Breast epithelium (tissue), 4 donors: Measurements from ENCODE around the gene LIM2. TPM values are rescaled to one million over a fixed set of nuclear protein-coding genes. Genes with fewer than 3 reads are reported as not detected.
A peak's percentile ranks its signal among the peaks of the same experiment; 100 is the strongest.
"Not testable (repeated sequence)": the region's sequence is repeated elsewhere in the genome, so short reads cannot be mapped to it uniquely, and the experiment has no call there.

Experiments used
- DNase-seq, 2 donors: peaks; one replicate each; pipeline ENCODE4 v3.0.0-alpha.2; 2019; ENCODE audit warnings: low spot score in 2 of 2
- H3K27ac ChIP-seq, 2 donors: fragments of 200-600 bp; sonication (generic) in 1 of 2; one replicate each; pipeline ENCODE4 v1.5.1; 2016 to 2019; ENCODE audit warnings: mild to moderate bottlenecking in 1 of 2
- H3K27me3 ChIP-seq, 2 donors: fragments of 200-600 bp; sonication (generic) in 1 of 2; one replicate each; pipeline versions ENCODE4 v1.5.1 to v1.6.0; 2017 to 2019; ENCODE audit warnings: control low read depth in 1 of 2, mild to moderate bottlenecking in 1 of 2
- H3K36me3 ChIP-seq: fragments of 200-600 bp; one replicate; pipeline ENCODE4 v1.5.1; 2019
- H3K4me1 ChIP-seq, 2 donors: fragments of 200-600 bp; sonication (generic); one replicate each; pipeline ENCODE4 v1.5.1; 2016 to 2019; ENCODE audit warnings: control low read depth in 1 of 2
- H3K4me3 ChIP-seq, 3 donors: fragments of 200-600 bp; sonication (generic); 1 replicate in 2 of 3; 2 replicates in 1 of 3; pipeline ENCODE4 v1.5.1; 2016 to 2019; ENCODE audit warnings: mild to moderate bottlenecking in 3 of 3, moderate library complexity in 2 of 3
- H3K9me3 ChIP-seq, 2 donors: fragments of 200-600 bp; sonication (generic) in 1 of 2; one replicate each; pipeline ENCODE4 v1.5.1; 2016 to 2019; ENCODE audit warnings: control low read depth in 1 of 2
- POLR2A ChIP-seq: fragments of 450-650 bp; IDR thresholded peaks from one replicate; pipeline ENCODE4 v1.6.1; 2016; ENCODE audit warnings: antibody characterized with exemption, mild to moderate bottlenecking, moderate library complexity
- POLR2AphosphoS5 ChIP-seq, 3 donors: sonication (generic); formaldehyde crosslinking; IDR thresholded peaks; one replicate each; pipeline ENCODE4 v1.6.1; 2017; ENCODE audit warnings: antibody characterized with exemption in 3 of 3
- intact Hi-C: fragments of 100-400 bp; cut with DNase I; formaldehyde crosslinking; loops from one replicate; pipeline ENCODE4 v1.15.1; 2023; ENCODE audit warnings: low total_unique reads
- total RNA-seq, 3 donors: library from RNA; depleted of rRNA; stranded (reverse); fragments of >200 nt; gene quantifications; one replicate each; pipeline ENCODE4 v1.1.0, GENCODE V29; 2016
- TF ChIP-seq, protein P1 (sequence below), 3 donors: fragments of 450-650 bp; IDR thresholded peaks; one replicate each; pipeline ENCODE4 v1.5.1; 2016 to 2017; ENCODE audit warnings: antibody characterized with exemption in 3 of 3, mild to moderate bottlenecking in 3 of 3, moderate library complexity in 3 of 3

LIM2 gene
- total RNA-seq, 3 donors from 2014 or later, result not detected

DNA sequence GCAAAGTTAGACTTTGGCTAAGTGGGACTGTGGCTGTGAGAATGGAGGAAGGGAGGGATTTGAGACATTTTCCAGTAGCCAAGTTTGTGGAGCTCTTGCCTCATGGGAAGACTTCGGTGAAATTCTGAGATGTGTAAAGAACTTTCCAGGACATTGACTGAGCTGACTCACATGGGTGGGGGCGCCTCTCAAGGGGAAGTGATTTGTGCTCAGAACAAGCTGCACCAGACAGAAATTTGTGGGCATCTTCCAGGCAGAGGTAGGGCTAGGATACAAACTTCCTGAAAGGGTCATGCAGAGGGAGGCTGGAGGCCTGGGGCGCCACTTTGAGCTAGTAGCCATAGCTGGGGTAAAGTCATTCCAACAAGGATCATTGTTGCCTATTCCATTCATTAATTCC, 39.4 kb upstream of the LIM2 start:
- Histone ChIP-seq H3K4me3 (no peak overlapping the region), H3K36me3 (no peaks in the 10 kb centered on the region), H3K9me3 (no peaks in the 10 kb centered on the region), H3K27me3 (peaks cover 0 to 18% of the 10 kb centered on the region in 2 donors), H3K4me1 (no peaks in the 10 kb centered on the region), H3K27ac (no peak overlapping the region)
- intact Hi-C loops, result no loop called here
- no peak for DNase-seq
- TF ChIP-seq POLR2AphosphoS5 (IDR thresholded peaks at IDR 0.05) (no peak), POLR2A (no peak)

DNA sequence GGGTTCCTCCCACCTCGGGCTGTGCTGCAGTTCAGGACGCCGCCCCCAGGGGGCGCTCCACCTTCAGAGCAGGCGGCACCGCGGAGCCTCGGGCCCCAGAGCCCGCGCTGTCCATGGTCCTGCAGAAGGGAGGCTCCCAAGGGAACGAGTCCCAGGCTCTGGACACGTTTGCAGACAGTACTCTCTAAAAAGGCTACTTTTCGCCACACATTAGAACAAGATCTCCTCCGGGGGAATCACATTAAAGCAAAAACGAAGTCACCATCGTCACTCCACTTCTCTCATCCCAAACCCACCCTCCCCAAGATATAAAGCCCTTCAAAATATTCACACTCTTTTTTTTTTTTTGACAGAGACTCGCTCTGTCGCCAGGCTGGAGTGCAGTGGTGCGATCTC, 34.3 kb upstream of the LIM2 start:
- DNase-seq, result peak; percentile 26 to 86
- no peak overlapping the region for H3K27ac ChIP-seq
- no peaks in the 10 kb centered on the region for H3K36me3 ChIP-seq
- H3K27me3 ChIP-seq, result peaks cover 0 to 34% of the 10 kb centered on the region in 2 donors
- H3K4me3 ChIP-seq, result no peak overlapping the region
- intact Hi-C loops, result no loop called here
- H3K9me3 ChIP-seq, result no peaks in the 10 kb centered on the region
- H3K4me1 ChIP-seq, result no peaks in the 10 kb centered on the region
- TF ChIP-seq, protein P1, sequence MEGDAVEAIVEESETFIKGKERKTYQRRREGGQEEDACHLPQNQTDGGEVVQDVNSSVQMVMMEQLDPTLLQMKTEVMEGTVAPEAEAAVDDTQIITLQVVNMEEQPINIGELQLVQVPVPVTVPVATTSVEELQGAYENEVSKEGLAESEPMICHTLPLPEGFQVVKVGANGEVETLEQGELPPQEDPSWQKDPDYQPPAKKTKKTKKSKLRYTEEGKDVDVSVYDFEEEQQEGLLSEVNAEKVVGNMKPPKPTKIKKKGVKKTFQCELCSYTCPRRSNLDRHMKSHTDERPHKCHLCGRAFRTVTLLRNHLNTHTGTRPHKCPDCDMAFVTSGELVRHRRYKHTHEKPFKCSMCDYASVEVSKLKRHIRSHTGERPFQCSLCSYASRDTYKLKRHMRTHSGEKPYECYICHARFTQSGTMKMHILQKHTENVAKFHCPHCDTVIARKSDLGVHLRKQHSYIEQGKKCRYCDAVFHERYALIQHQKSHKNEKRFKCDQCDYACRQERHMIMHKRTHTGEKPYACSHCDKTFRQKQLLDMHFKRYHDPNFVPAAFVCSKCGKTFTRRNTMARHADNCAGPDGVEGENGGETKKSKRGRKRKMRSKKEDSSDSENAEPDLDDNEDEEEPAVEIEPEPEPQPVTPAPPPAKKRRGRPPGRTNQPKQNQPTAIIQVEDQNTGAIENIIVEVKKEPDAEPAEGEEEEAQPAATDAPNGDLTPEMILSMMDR (IDR thresholded peaks at IDR 0.05), result peak in 2 of 3 donors; percentile 75 to 94
- no peak for TF ChIP-seq POLR2AphosphoS5 (IDR thresholded peaks at IDR 0.05)

DNA sequence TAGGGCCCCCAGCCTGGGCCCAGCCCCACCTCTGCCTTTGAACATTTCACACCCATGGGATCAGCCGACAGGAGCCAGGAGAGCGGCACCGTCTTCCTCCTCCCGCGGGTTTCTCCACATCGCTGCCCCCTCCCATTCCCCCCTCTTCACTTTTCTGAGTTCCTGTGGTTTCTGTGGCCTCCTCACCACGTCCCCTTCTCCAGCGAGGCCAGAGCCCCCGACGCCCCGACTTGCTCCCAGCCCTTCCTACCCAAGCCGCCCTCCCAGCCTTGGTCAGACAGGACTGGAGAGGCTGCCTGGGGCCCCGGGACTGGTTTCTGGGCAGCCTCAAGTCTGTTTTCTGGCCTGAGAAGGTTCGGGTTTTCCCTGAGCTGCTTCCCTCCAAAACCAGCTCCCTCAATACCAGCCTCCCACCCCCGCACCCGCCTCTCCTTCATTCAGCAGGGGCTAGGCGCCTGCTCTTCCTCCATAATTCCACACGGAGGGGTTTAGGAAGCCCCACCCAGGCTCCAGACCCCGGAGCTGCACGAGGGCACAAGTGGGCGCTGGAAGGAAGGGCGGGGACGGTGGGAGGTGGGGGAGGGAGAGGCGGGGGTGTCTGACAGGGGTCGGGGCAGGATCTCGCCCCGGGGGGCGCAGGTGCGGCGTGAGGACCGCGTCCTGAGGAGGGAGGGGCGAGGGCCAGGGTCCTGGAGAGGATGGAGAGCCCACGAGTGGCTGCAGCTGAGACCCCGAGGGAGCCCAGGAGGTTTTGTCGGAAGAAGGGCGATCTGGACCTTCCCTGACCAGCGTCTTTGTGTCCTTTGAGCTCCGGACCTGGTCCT, 33.7 kb upstream of the LIM2 start:
- no peak overlapping the region for H3K4me3 ChIP-seq
- no peaks in the 10 kb centered on the region for H3K36me3 ChIP-seq
- H3K27ac ChIP-seq, result no peak overlapping the region
- no peak for DNase-seq
- intact Hi-C loops, result no loop called here
- no peaks in the 10 kb centered on the region for H3K9me3 ChIP-seq
- TF ChIP-seq POLR2A, result no peak
- TF ChIP-seq, protein P1 (IDR thresholded peaks at IDR 0.05), result no peak
- TF ChIP-seq POLR2AphosphoS5 (IDR thresholded peaks at IDR 0.05), result no peak
- peaks cover 0 to 35% of the 10 kb centered on the region in 2 donors for H3K27me3 ChIP-seq
- no peaks in the 10 kb centered on the region for H3K4me1 ChIP-seq

DNA sequence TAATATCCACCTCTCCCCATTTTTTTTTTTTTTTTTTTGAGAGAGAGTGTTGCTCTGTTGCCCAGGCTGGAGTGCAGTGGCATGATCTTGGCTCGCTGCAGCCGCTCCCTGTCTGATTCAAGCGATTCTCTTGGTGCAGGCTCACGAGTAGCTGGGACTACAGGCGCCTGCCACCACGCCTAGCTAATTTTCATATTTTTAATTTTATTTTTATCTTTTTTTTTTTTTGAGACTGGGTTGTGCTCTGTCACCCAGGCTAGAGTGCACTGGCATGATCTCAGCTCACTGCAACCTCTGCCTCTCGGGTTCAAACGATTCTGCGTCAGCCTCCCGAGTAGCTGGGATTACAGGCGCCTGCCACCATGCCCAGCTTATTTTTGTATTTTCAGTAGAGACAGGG, 32.7 kb upstream of the LIM2 start:
- H3K4me3 ChIP-seq, H3K27ac ChIP-seq, intact Hi-C loops, H3K36me3 ChIP-seq, H3K9me3 ChIP-seq, H3K4me1 ChIP-seq, DNase-seq: not testable (repeated sequence)
- H3K27me3 ChIP-seq, result peaks cover 0 to 36% of the 10 kb centered on the region in 2 donors

DNA sequence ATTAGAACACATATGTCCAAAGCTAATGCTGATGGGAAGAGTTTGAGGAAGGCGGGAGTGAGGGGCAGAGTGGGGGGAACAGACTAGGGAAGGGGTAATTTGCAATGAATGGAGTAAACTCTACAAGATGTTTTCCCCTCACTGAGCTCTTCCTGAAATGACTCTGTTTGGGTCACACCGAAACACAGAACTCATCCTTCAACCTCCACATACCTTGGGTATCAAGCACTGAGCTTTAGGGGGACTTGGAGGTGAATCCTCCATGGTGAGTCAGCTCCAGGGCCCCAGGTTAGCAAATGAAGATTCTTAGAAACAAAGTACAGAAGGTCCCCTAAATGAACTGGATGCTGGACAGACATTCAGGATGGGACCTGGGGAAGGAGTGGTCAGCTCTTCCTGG, 30.9 kb upstream of the LIM2 start:
- Histone ChIP-seq H3K9me3 (no peaks in the 10 kb centered on the region), H3K27me3 (peaks cover 0 to 41% of the 10 kb centered on the region in 2 donors), H3K4me1 (no peaks in the 10 kb centered on the region), H3K27ac (no peak overlapping the region), H3K4me3 (no peak overlapping the region), H3K36me3 (no peaks in the 10 kb centered on the region)
- DNase-seq, result no peak
- intact Hi-C loops, result no loop called here
- TF ChIP-seq POLR2AphosphoS5 (IDR thresholded peaks at IDR 0.05), result no peak
- no peak for TF ChIP-seq POLR2A
- TF ChIP-seq, protein P1 (IDR thresholded peaks at IDR 0.05), result no peak

DNA sequence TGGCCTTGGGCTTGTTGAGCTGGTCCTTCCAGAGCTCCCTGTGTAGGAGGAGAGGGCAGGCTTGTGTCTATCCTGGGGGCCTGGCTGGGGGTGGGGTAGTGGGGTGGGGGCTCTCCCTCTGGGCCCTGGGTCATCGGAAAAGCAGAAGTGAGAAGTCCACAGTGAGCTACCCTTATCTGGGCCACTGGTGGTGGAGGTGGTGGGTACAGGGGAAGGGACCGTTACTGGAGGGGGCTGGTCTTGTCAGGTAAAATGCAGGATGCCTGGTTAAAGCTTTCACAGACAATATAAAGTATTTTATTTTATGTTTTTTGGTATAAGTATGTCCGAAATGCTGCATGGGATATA, 30.0 kb upstream of the LIM2 start:
- H3K9me3 ChIP-seq, result no peaks in the 10 kb centered on the region
- DNase-seq, result no peak
- H3K36me3 ChIP-seq, result no peaks in the 10 kb centered on the region
- intact Hi-C loops, result no loop called here
- H3K4me3 ChIP-seq, result no peak overlapping the region
- TF ChIP-seq, protein P1 (IDR thresholded peaks at IDR 0.05), result no peak
- TF ChIP-seq POLR2A (no peak), POLR2AphosphoS5 (IDR thresholded peaks at IDR 0.05) (no peak)
- no peak overlapping the region for H3K27ac ChIP-seq
- H3K27me3 ChIP-seq, result peaks cover 0 to 41% of the 10 kb centered on the region in 2 donors
- H3K4me1 ChIP-seq, result no peaks in the 10 kb centered on the region
